Stimulated activated CD4-positive, alpha-beta T cell treated with anti-CD3 and anti-CD28 coated beads, Interleukin-2, amount 100 ng/mL, for 4 hours (primary cell): Measurements from ENCODE around the gene IER5L.
"Not testable (repeated sequence)": the region's sequence is repeated elsewhere in the genome, so short reads cannot be mapped to it uniquely, and the experiment has no call there.

Experiments
- DNase-seq: peaks from one replicate; pipeline ENCODE4 v3.0.0-alpha.2; 2020; ENCODE audit warnings: low read depth

Gene IER5L

GRCh38 chr9:129202613-129203555, 24.8 kb upstream of the IER5L start:
- peak; percentile 82 for DNase-seq

- DNase-seq: no peak
These were observed 23.8 kb upstream of the IER5L start for GRCh38 chr9:129201866-129202265.

- no peak for DNase-seq
These were observed 23.2 kb upstream of the IER5L start for GRCh38 chr9:129201289-129201688.

GRCh38 chr9:129200255-129200654, 22.2 kb upstream of the IER5L start:
- no peak for DNase-seq

GRCh38 chr9:129199044-129199435, 21.0 kb upstream of the IER5L start:
- DNase-seq: no peak

GRCh38 chr9:129198319-129199043, 20.4 kb upstream of the IER5L start:
- no peak for DNase-seq

- DNase-seq: no peak
These were observed 19.9 kb upstream of the IER5L start for GRCh38 chr9:129197978-129198318.

- not testable (repeated sequence) for DNase-seq
These were observed 19.0 kb upstream of the IER5L start for GRCh38 chr9:129197045-129197444.

GRCh38 chr9:129195606-129196005, 17.5 kb upstream of the IER5L start:
- DNase-seq: no peak

GRCh38 chr9:129194221-129194620, 16.2 kb upstream of the IER5L start:
- no peak for DNase-seq

GRCh38 chr9:129193655-129194054, 15.6 kb upstream of the IER5L start:
- no peak for DNase-seq

- DNase-seq: no peak
These were observed 13.2 kb upstream of the IER5L start for GRCh38 chr9:129191234-129191633.

- not testable (repeated sequence) for DNase-seq
These were observed 11.9 kb upstream of the IER5L start for GRCh38 chr9:129189971-129190370.

- DNase-seq: no peak
These were observed 9.0 kb upstream of the IER5L start for GRCh38 chr9:129187042-129187441.

- DNase-seq: no peak
These were observed 7.9 kb upstream of the IER5L start for GRCh38 chr9:129185991-129186390.

- no peak for DNase-seq
These were observed 7.3 kb upstream of the IER5L start for GRCh38 chr9:129185402-129185801.

GRCh38 chr9:129184596-129185122, 6.6 kb upstream of the IER5L start:
- DNase-seq: no peak

GRCh38 chr9:129184219-129184524, 6.1 kb upstream of the IER5L start:
- DNase-seq: no peak

- DNase-seq: no peak
These were observed 5.6 kb upstream of the IER5L start for GRCh38 chr9:129183495-129184218.

- no peak for DNase-seq
These were observed 4.8 kb upstream of the IER5L start for GRCh38 chr9:129182625-129183494.

- DNase-seq: no peak
These were observed 4.1 kb upstream of the IER5L start for GRCh38 chr9:129182122-129182521.

GRCh38 chr9:129181246-129181645, 3.2 kb upstream of the IER5L start:
- DNase-seq: no peak
